Body of pancreas (tissue), 4 donors: ENCODE measurements around the gene PFKFB1.

Source experiments
- CTCF ChIP-seq, 7 experiments: fragments of 450-650 bp in 4 of 7; fragments of 200-600 bp in 3 of 7; sonication (generic) in 3 of 7; IDR thresholded peaks; one replicate each; pipeline ENCODE4 v1.5.1; 2016 to 2019; ENCODE audit warnings: antibody characterized with exemption in 7 of 7
- POLR2A ChIP-seq, 3 donors: fragments of 450-650 bp; IDR thresholded peaks; one replicate each; pipeline ENCODE4 v1.6.1; 2016; ENCODE audit warnings: antibody characterized with exemption in 3 of 3, mild to moderate bottlenecking in 2 of 3

DNA sequence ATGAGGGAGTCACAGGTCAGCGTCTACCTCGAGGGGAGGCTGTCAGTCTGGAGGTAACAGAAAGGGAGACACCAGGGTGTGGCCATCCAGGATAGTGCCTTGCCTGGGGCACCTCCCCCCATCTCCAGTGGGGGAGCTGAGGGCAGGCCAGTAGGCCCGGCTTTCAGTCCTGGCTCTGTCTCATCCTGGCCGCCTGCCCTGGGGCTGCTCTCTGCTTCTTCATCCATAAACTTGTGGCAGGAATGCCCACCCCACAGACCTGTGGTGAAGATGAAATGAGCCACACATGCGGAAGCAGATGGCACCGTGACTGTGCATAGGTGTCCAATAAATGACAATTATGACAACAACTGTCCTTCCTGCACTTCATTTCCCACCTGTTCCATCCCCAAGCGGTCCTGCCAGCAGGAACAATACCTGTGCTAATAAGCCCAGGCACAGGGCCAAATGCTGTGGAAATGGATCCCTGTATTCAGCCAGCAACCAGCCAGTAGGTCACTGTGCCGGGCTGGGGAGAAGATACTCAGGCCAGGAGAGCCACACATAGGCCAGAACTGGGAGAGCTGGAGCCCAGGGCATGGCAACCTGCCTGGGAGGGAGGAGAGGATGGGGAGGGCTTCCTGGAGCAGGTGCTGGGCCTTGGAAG lies 43.1 kb downstream of the PFKFB1 start:
- no peak for TF ChIP-seq CTCF (IDR thresholded peaks at IDR 0.05)
- TF ChIP-seq POLR2A (IDR thresholded peaks at IDR 0.05), result no peak
